TTC549 (cell line): ENCODE data around the gene IMP3.
"Not testable (repeated sequence)": the region's sequence is repeated elsewhere in the genome, so short reads cannot be mapped to it uniquely, and the experiment has no call there.

Source experiments
- FAIRE-seq: peaks from 2 replicates; lab custom pipeline; 2012; peaks lifted over from hg19 to GRCh38; lab: Jason Lieb, UNC

IMP3 gene

GRCh38 chr15:75650908-75651809 lies 11.1 kb upstream of the IMP3 start:
- FAIRE-seq, result no peak

- no peak for FAIRE-seq
These were observed 9.8 kb upstream of the IMP3 start for GRCh38 chr15:75649848-75650247.

DNA sequence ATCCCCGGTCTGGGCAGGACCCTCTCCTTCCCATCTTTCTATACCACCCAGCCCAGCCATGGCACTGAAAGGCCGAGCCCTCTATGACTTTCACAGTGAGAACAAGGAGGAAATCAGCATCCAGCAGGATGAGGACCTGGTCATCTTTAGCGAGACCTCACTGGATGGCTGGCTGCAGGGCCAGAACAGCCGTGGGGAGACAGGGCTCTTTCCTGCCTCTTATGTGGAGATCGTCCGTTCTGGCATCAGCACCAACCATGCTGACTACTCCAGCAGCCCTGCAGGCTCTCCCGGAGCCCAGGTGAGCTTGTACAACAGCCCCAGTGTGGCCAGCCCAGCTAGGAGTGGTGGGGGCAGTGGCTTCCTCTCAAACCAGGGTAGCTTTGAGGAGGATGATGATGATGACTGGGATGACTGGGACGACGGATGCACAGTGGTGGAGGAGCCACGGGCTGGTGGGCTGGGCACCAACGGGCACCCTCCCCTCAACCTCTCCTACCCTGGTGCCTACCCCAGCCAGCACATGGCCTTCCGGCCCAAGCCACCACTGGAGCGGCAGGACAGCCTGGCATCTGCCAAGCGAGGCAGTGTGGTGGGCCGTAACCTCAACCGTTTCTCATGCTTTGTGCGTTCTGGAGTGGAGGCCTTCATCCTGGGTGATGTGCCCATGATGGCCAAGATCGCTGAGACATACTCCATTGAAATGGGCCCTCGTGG lies 9.2 kb upstream of the IMP3 start:
- FAIRE-seq, result no peak

- no peak for FAIRE-seq
These were observed 8.4 kb upstream of the IMP3 start for GRCh38 chr15:75648156-75649000.

GRCh38 chr15:75647370-75648155 lies 7.5 kb upstream of the IMP3 start, which contains the start of gene SNX33:
TSS of gene SNX33 (plus strand) at chr15:75647912. CDS start at chr15:75649103, 1,191 bp downstream.
- no peak for FAIRE-seq

DNA sequence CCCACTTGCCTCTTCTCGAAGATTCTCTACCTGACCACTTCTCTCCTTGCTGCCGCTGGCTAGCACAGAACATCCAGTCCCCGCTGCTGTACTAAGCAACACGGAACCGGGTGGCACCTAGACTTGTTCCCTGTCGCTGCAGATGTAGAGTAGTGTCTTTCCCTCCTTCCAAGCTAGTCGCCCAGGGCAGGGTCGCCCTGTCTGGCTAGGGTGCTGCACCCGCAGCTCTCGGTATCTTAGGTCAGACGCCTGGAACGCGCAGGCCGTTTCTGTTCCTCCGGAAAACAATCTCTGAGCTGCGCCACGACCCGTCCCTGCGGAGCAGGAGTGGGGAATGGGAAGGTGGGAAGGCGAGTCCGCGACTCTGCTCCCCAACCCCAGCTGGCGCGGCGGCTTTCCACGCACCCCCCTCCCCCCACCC lies 6.9 kb upstream of the IMP3 start:
- FAIRE-seq, result no peak

DNA sequence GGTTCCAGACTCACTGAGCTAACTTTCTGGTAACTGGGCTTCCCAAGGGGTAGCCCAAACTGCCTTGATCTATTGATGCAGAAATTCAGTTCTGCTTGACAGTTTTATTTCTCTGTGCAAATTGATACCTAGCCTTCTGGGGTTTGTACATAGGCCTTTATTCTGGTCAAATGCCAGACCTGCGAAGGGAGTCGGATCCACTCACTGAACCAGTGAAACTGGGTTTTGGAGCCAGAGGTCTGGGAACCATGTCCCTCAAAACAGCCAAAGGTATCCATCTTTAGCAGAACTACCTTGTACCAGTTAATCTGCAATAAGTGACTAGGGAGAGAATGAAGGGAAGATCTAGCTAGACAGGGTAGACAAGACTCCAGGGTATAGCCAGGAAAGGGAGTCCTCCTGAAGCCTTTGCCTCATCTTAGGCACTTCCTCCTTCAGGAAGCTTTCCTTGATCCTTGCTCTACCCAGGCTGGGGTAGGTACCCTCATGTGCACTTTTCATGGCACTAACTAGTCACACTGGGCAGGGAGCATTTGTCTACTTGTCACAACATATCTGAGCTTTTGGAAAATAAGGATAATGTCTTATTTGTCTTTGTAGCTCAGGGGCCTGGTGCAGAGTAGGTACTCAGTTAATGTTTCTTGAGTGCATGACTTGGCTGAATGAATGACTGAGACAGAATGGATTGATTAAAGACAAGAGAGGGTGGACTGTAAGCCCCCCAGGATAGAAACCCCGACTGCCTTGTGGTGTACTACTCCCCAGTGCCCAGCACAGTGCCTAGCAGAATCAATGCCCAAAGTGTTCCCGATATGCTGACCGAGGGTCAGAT lies 6.3 kb upstream of the IMP3 start:
- no peak for FAIRE-seq

GRCh38 chr15:75644376-75644775 lies 4.4 kb upstream of the IMP3 start:
- FAIRE-seq, result no peak

DNA sequence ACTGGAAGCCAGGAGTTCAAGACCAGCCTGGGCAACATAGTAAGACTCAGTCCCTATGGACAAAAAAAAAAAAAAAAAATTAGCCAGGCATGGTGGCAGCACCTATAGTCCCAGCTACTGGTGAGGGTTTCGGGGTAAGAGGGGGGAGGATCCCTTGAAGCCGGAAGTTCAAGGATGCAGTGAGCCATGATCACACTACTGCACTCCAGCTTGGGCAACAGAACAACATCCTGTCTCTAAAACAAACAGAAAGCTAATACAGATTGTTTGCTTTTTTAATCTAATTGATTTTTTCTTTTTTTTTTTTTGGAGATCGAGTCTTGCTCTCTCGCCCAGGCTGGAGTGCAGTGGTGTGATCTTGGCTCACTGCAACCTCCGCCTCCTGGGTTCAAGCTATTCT lies 1.6 kb upstream of the IMP3 start:
- FAIRE-seq, result no peak

GRCh38 chr15:75641179-75641503 lies 1.1 kb upstream of the IMP3 start:
- no peak for FAIRE-seq

DNA sequence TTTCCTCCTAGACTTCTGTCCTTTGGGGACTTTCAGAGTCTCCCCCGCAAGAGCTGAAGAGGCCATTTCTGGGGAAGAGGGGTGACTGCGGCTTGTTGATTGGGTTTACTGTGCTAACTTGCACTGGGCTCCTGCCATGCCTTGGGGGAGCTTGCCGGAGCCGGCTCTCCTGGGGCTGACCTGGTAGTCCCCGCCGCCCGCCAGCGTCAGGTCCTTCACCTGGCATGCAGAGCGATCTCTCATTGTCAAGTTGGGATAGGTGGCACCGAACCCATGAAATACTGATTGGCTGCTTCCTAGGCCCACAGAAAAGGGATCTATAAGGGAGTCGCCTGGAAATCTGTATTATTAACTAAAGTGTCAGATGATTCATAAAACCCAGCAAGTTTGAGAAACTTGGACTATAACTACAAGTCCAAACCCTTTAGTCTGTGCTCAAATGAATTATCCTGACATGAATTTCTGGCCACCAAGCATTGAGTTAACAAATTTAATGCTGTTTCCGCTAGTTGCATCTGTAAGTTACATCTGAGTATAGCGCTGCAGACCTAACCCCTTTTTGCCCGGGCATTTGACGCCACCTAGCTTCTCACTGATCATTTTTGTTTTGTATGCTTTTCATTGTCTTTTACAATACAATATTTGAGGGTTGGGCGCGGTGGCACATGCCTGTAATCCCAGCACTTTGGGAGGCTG lies 607 bp upstream of the IMP3 start:
- no peak for FAIRE-seq

DNA sequence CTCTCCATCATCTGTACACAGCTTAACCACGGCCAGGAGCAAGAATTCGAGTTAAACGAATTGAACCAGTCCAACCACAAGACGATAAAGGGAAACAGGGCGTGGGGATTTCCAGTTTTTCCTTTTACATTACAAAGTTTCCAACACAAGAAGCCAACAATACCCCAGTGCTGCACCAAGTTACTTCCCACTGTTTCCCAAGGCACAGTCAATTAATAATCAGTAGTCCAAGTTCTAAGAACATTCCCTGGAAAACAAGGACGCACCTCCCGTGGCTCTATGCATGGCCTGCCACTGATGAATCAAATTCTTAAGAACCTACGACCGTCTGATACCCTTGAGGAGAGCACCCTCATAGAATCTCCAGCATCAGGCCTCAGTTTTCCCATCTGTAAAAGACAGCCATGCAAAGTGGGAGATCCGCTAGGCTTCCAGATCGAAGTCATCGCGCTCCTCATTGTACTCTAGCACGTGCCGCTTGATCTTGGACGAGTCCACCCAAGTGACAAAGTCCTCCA lies 774 bp downstream of the IMP3 start:
- FAIRE-seq, result no peak

- no peak for FAIRE-seq
These were observed 2.6 kb downstream of the IMP3 start for GRCh38 chr15:75637245-75638009.

- FAIRE-seq, result no peak
These were observed 4.0 kb downstream of the IMP3 start for GRCh38 chr15:75636026-75636425.

DNA sequence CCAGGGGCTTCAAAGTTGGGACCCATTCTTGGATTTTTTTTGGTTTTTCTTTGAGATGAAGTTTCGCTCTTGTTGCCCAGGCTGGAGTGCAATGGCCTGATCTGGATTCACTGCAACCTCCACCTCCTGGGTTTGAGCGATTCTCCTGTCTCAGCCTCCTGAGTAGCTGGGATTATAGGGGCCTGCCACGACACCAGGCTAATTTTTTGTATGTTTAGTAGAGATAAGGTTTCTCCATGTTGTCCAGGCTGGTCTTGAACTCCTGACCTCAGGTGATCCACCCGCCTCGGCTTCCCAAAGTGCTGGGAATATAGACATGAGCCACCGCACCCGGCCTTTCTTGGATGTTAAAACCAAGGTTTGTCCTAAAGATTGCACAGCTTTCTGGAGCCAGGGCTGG lies 6.1 kb downstream of the IMP3 start:
- not testable (repeated sequence) for FAIRE-seq

GRCh38 chr15:75631935-75632334 lies 8.1 kb downstream of the IMP3 start:
- no peak for FAIRE-seq

DNA sequence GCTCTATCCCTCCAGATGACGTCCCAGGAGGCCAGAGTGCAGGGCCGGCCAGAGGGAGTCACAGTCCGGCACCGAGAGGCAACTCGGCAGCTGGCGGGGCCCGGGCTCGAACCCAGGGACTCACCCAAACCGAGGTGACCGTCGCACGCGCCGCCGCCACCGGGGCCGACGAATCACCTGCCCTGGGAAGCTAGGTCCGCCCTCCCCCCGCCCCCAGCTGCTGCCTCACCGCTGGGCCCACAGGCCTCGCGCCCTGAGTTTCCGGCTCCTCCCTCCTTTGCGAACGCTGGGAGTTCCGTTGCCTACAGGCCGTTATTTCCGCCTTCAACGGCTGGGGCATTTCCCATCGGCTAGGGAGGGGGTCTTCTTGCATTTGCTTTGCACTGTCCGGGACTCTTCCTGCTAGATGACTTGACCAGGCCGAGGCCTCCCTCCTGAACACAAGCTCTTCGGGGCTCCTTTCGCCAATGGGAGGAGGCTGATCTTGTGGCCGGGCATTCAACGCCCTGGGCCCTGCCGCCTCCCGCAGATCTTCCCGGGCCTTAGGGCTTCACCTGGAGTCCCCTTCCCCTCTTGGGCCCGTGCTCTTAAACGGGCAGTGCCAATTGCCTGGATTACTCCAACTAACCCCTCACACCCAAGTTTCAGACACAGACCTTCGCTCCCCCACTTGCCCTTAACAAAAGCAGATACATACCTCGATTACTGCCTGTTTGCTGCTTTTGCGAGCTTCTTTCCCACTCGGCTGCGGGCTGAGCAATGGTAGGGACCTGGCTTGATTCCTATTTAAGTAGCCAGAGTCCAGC lies 14.3 kb downstream of the IMP3 start, which contains the start of gene SNUPN:
Gene SNUPN, minus strand, starts transcription at position 184 of the 806 bp plus-strand sequence. CDS start 4,674 bp downstream, outside the sequence.
- FAIRE-seq, result peak; percentile 7

GRCh38 chr15:75622505-75622904 lies 17.5 kb downstream of the IMP3 start:
- no peak for FAIRE-seq
